Activated naive CD8-positive, alpha-beta T cell (primary cell): ENCODE data around the gene PON3.

Experiments used
- H3K27ac Mint-ChIP-seq: one replicate; pipeline ENCODE4 v1.8.0; 2021; ENCODE audit warnings: mixed read lengths
- H3K27me3 Mint-ChIP-seq: one replicate; pipeline ENCODE4 v1.8.0; 2021; ENCODE audit warnings: mixed read lengths
- H3K36me3 Mint-ChIP-seq: one replicate; pipeline ENCODE4 v1.8.0; 2021; ENCODE audit warnings: mixed read lengths
- H3K4me1 Mint-ChIP-seq: one replicate; pipeline ENCODE4 v1.8.0; 2021; ENCODE audit warnings: low read depth, mixed read lengths
- H3K4me3 Mint-ChIP-seq: one replicate; pipeline ENCODE4 v1.8.0; 2021; ENCODE audit warnings: mild to moderate bottlenecking, mixed read lengths
- H3K9me3 Mint-ChIP-seq: one replicate; pipeline ENCODE4 v1.8.0; 2021; ENCODE audit warnings: low read depth, mixed read lengths

Gene PON3

DNA sequence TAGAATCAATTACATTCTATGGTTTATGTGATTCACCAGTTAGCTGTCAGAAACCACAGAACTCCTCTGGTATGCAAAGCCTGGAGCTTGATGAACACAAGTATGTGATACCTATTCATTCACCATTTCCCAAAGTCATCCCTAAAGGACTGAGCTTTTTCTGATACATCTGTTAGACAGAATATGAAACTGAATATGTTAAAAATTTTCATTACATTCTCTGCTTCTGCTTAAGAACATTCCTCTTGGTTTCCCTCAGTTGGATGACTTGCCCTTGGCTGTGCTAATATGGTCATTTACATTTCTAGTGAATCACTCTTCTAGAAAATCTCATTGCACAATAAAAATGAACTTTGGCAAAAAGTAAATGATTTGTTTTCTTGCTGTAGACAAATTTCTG lies 61.1 kb downstream of the PON3 start:
- peaks cover 11% of the 10 kb centered on the region for H3K4me1 Mint-ChIP-seq
- no peak overlapping the region for H3K27ac Mint-ChIP-seq
- H3K27me3 Mint-ChIP-seq, result no peaks in the 10 kb centered on the region
- H3K36me3 Mint-ChIP-seq, result no peaks in the 10 kb centered on the region
- no peak overlapping the region for H3K4me3 Mint-ChIP-seq
- H3K9me3 Mint-ChIP-seq, result no peaks in the 10 kb centered on the region

DNA sequence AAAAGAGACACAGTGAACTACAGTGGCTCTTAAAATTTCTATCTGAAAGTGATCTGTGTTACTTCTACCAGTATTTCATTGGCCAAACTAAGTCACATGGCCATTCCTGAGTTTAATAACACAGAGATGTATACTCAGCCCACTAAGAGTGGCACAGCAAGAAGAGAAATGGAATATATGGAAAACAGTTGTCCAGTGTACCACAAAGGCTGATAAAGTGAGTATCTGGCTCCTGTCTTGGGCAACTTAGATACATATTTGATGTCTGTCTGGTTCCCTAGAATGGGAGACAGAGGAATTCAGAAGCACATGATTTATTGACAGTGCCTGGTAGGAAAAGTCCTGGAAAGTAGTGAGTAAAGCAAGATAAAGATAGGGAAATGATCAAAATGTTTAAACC lies 61.7 kb downstream of the PON3 start:
- Mint-ChIP-seq H3K27me3 (no peaks in the 10 kb centered on the region), H3K9me3 (no peaks in the 10 kb centered on the region), H3K4me3 (no peak overlapping the region), H3K36me3 (no peaks in the 10 kb centered on the region), H3K4me1 (peaks cover 14% of the 10 kb centered on the region), H3K27ac (no peak overlapping the region)

DNA sequence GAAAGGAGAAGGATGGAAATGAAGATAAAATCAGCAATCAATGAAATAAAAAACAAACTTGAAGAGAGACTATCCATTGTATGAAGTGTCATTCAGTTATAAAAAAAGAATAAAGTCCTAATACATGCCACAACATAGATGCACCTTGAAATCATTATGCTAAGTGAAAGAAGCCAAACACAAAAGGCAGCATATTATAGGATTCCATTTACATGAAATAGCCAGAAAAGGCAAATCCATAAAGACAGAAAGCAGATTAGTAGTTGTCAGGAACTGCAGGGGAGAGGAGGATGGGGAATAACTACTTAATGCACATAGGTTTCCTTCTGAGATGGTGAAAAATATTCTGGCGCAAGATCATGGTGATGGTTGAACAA lies 65.2 kb downstream of the PON3 start:
- Mint-ChIP-seq H3K27ac (no peak overlapping the region), H3K9me3 (no peaks in the 10 kb centered on the region), H3K27me3 (no peaks in the 10 kb centered on the region), H3K36me3 (no peaks in the 10 kb centered on the region), H3K4me3 (peak overlapping the region; percentile 71), H3K4me1 (peaks cover 14% of the 10 kb centered on the region)

DNA sequence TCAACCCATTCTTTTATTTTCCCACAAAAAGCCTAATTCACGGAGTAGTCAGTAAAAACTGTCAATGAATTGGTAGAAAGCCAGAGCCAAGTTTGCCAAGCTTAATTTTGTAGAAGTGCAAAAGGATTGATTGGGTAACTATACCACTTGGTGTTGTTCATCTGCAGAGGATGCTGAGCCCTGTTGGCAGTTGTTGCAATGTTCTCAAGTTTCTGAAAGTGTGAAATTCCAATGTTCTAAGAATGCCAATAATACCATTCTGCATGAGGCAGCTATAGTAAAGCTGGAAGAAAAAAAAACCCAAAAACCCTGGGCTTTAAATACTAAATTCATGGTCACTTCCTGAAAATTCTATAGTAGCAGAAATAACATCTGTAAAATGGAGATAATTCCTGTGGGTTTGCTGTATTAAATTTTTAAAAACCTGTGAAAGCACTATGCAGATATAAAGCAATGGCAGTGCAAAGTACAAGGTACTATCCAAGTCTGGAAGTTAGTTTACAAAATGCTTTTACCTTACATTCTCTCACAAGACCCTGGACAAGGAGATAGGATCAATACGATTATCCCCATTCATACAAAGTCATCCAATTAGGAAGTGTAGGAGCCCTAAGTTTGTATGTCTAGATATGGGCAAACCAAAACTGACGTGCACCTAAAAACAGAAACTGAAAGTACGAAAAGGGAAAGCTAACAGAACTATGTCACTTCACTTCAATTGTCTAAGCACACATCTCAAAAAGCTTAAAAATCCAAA lies 65.8 kb downstream of the PON3 start:
- peak overlapping the region; percentile 71 for H3K4me3 Mint-ChIP-seq
- no peaks in the 10 kb centered on the region for H3K36me3 Mint-ChIP-seq
- H3K9me3 Mint-ChIP-seq, result no peaks in the 10 kb centered on the region
- H3K4me1 Mint-ChIP-seq, result peaks cover 14% of the 10 kb centered on the region
- no peaks in the 10 kb centered on the region for H3K27me3 Mint-ChIP-seq
- no peak overlapping the region for H3K27ac Mint-ChIP-seq

DNA sequence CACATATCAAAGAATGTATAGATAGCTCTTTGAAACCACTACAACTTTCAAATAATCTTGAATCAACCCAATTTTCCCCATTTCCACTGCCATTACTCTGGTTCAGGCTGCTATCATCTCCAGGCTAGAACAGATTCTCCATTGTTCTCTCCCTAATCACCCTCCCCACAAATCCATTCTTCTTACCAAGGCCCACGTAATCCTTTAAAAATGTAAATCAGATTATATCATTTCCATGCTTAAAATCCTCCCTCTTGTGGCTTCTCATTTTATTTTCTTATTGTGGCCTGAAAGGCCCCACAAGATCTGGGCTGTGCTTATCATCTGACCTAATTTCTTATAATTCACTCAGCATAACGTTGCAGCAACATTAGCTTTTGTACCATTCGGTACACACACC lies 68.8 kb downstream of the PON3 start:
- Mint-ChIP-seq H3K4me1 (peaks cover 14% of the 10 kb centered on the region), H3K9me3 (no peaks in the 10 kb centered on the region), H3K36me3 (no peaks in the 10 kb centered on the region), H3K27ac (no peak overlapping the region), H3K4me3 (no peak overlapping the region), H3K27me3 (no peaks in the 10 kb centered on the region)

DNA sequence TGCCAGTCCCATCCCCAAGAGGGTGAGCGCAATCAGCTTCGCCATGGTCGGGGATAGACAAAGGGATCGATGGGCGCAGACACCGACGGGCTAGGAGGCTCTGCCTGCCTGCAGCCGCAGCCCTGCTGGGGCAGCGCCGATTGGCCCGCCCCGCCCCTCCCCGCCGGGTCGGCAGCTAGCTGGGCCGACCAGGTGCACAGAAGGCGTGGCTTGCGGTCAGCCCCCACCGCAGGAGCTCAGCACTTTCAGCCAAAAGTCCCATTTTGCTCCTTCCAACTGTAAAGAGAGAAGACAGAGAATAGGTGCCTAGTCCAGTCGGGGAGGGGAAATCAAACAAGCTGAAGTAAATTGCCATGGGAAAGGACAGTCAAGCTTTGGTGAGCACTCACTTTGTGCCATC lies 71.7 kb downstream of the PON3 start, which contains the start of gene PON1:
Gene PON1 (minus strand): TSS at position 102 of the 400 bp plus-strand sequence. CDS start 57 bp downstream, at position 45.
- Mint-ChIP-seq H3K27ac (no peak within 1 kb of the TSS), H3K9me3 (no peaks in the 10 kb centered on the region), H3K36me3 (no peaks in the 10 kb centered on the region), H3K4me3 (peak within 1 kb of the TSS; percentile 4), H3K27me3 (no peaks in the 10 kb centered on the region), H3K4me1 (no peaks in the 10 kb centered on the region)

DNA sequence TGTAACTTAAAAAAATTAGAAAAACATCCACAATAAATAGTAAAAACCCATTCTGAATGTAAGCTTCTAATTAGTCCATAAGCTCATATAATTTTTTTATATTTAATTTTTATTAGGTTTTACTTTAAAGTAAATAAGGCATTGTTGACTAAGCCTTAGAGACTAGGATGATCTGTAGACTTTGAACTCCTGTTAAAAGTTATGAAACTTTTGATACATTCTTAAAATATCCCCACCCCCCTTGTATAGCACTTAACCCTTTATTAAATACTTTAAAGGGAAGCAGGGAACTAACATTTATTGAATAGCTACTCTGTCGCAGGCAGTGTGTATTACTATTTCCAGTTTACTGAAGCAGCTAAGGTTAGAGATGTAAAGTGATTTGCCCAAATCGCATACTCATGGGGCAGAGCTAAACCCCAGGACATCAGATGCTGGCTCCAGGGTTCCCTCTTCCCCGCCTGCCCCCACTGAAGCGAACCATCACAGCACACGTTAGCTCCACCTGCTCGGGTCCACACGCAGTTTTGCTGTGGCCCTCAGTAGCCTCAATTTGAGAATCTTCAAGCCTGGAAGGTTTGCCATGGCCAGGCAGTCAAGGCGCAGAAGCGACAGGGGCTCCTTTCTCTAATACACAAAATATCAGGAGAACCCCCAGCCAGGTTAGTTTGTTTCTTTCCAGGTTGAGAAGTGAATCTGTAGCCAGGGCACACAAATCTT lies 72.6 kb downstream of the PON3 start:
- Mint-ChIP-seq H3K36me3 (no peaks in the 10 kb centered on the region), H3K4me1 (no peaks in the 10 kb centered on the region), H3K27ac (no peak overlapping the region), H3K27me3 (no peaks in the 10 kb centered on the region), H3K9me3 (no peaks in the 10 kb centered on the region), H3K4me3 (no peak overlapping the region)

DNA sequence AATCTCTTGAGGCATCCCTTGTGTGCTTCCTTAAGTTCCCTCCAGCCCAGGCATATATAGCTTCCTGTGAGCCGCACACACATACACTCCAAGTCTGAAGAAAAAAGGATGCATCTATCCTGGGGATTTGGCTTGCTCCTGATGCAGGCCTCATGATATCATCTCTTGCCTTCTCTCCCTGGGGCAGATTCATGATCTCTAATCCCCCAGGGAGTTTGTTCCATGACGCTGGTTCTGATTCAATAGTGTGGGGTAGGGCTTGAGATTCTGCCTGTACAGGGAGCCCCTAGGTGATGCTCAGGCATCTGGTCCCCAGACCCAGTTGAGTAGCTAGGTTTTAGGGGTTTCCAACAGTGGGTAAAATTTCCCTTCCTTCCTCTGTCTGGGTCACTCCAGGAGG lies 73.3 kb downstream of the PON3 start:
- Mint-ChIP-seq H3K4me3 (no peak overlapping the region), H3K4me1 (no peaks in the 10 kb centered on the region), H3K27me3 (no peaks in the 10 kb centered on the region), H3K36me3 (no peaks in the 10 kb centered on the region), H3K9me3 (no peaks in the 10 kb centered on the region), H3K27ac (no peak overlapping the region)

DNA sequence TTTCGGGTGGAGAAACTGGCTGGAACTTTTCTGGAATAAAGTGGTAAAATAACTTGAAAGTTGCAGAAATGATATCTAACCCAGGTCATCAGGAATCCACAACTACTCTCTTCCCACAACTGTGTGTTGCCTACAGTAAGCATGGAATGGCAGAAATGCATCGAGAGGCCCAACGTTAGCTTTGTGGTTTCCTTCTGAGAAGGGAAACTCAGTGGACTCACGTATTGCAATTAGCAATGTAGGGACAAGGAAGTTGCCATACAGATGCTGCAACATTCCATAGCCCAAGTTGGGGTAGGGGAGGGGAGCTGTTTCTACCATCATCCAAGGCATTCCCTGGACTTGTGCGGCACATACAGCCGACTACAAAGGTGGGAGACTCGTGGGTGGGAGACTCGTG lies 73.8 kb downstream of the PON3 start:
- Mint-ChIP-seq H3K36me3 (no peaks in the 10 kb centered on the region), H3K27me3 (no peaks in the 10 kb centered on the region), H3K4me1 (no peaks in the 10 kb centered on the region), H3K4me3 (no peak overlapping the region), H3K9me3 (no peaks in the 10 kb centered on the region), H3K27ac (no peak overlapping the region)

DNA sequence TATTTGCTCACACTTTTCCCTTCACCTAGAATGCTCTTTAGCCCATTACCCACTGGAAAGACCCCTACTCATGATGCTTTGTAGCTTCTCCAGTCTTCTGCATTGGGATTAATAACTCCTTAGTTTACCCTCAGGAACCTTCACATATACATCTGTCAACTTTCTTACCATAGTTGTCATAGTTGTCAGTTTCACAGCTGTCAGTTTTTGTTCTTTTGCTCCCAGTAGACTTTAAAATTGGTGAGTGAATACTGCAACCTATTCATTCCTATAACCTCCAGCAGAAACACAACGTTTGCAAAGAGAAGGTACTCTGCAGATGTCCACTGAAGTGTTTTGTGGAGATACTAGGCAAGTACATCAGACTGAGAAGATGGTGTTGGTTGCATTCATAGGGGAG lies 74.5 kb downstream of the PON3 start:
- Mint-ChIP-seq H3K4me3 (no peak overlapping the region), H3K36me3 (no peaks in the 10 kb centered on the region), H3K4me1 (no peaks in the 10 kb centered on the region), H3K27me3 (no peaks in the 10 kb centered on the region), H3K9me3 (no peaks in the 10 kb centered on the region), H3K27ac (no peak overlapping the region)

DNA sequence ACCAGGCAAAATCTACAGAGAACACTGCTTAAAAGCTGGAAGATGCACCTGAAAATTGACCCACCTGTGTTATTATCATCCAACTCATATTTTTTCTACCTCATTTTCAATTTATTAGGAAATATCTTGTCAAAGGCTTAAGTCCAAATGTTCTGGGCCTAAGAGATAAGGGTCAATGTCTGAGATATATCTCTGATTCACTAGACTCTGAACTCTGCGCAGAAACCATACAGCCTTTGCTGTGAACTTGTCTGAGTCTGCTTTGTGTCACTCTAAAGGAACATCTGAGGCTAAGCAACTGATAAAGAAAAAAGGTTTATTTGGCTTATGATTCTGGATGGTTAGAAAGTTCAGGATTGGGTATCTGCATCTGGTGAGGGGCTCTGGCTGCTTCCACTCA lies 75.5 kb downstream of the PON3 start:
- Mint-ChIP-seq H3K27ac (no peak overlapping the region), H3K9me3 (no peaks in the 10 kb centered on the region), H3K27me3 (no peaks in the 10 kb centered on the region), H3K4me1 (no peaks in the 10 kb centered on the region), H3K4me3 (no peak overlapping the region), H3K36me3 (no peaks in the 10 kb centered on the region)

DNA sequence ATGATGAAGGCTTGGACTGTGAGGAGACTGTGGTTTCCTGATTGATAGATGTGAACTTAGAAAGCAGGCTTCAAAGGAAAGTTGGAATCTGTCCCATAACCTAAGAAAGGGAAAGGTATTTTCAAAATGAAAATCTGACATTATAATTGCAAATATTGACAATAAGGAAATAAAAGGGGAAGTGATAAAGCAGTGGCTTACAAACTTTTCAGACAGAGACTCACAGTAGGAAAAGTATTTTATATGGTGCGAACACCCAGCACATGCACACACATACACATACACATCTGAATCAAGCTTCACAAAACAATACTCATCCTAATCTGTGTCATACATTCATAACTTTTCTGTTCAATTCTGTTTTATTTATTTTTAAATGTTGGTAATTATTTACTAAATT lies 76.6 kb downstream of the PON3 start:
- H3K27ac Mint-ChIP-seq, result no peak overlapping the region
- H3K36me3 Mint-ChIP-seq, result no peaks in the 10 kb centered on the region
- no peaks in the 10 kb centered on the region for H3K4me1 Mint-ChIP-seq
- H3K9me3 Mint-ChIP-seq, result no peaks in the 10 kb centered on the region
- H3K27me3 Mint-ChIP-seq, result no peaks in the 10 kb centered on the region
- no peak overlapping the region for H3K4me3 Mint-ChIP-seq

DNA sequence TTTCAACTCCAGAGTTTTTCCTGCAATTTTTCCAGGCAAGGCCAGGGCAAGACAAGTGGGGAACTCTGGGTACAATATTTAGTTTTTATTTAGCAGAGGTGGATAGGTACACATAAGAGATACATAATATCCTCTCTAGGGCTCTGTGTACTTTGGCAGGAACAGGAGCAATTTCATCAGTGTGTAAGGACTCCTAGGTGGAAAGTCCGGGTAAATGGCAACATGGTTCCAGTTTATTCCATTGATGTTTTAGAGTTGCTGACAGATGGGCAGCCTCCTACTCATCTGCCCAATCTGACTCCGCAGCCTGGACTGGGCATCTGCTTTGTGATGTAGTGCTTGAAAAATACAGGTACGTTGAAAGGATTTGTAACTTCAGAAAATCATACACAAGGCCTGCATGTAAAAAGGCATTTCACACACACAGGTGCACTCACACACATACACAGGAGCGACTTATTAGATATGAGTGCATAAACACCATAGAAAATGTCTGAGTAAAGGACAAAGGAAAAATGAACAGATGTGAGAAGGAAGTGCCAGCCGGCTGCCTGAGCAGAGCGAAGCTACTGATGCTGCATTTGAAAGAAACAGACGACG lies 77.6 kb downstream of the PON3 start:
- no peak overlapping the region for H3K4me3 Mint-ChIP-seq
- H3K4me1 Mint-ChIP-seq, result no peaks in the 10 kb centered on the region
- no peak overlapping the region for H3K27ac Mint-ChIP-seq
- no peaks in the 10 kb centered on the region for H3K9me3 Mint-ChIP-seq
- H3K36me3 Mint-ChIP-seq, result no peaks in the 10 kb centered on the region
- H3K27me3 Mint-ChIP-seq, result no peaks in the 10 kb centered on the region

DNA sequence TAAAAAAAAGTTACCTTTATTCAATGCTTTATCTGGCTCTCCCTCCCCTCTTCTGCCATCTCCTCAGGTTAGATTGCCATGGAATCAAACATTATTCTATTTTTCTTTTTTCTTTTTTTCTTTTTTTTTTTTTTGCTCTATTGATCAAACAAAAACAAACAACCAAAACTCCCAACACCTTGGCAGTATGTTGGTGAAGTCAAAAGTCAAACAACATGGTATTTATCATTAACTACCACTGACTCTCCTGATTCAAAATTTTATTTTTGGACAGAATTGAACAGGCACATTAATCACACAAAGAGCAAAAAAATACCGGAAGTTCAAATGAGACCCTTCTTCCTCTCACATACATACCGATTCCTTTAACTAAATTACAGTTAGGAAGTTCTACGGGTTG lies 78.2 kb downstream of the PON3 start:
- Mint-ChIP-seq H3K27ac (no peak overlapping the region), H3K27me3 (no peaks in the 10 kb centered on the region), H3K9me3 (no peaks in the 10 kb centered on the region), H3K36me3 (no peaks in the 10 kb centered on the region), H3K4me3 (no peak overlapping the region), H3K4me1 (no peaks in the 10 kb centered on the region)

DNA sequence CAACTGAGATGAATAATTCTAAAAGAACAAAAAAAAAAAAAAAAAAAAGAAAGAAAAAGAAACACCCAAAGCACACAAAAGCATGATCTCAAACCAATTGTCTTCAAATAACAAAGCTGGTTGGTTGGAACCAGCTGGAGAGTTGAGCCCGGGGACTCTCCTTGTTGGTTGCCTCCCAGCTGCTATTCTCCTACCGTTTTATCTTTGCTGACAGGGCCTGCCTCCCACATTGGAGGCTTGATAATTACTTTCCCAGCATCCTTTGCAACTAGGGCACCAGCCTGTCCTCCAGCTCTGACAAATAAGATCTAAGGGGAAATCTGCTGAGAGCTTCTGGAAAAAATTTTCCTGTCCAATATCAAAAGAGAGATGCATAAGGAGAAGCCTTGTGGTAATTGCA lies 78.6 kb downstream of the PON3 start:
- Mint-ChIP-seq H3K4me3 (no peak overlapping the region), H3K9me3 (no peaks in the 10 kb centered on the region), H3K36me3 (no peaks in the 10 kb centered on the region), H3K4me1 (no peaks in the 10 kb centered on the region), H3K27ac (no peak overlapping the region), H3K27me3 (peaks cover 2% of the 10 kb centered on the region)
